PC-9 (cell line): ENCODE data around the gene MMP7.

ENCODE experiments used
- EZH2 ChIP-seq: fragments of 200-600 bp; sonication (generic); IDR thresholded peaks from 2 replicates; pipeline ENCODE4 v1.8.0; 2017; ENCODE audit warnings: antibody characterized with exemption, low read depth
- TF ChIP-seq, protein P1 (sequence below): fragments of 200-600 bp; sonication (generic); conservative IDR thresholded peaks from 2 replicates; pipeline ENCODE4 v1.6.1; 2017; ENCODE audit warnings: mixed run types, antibody characterized with exemption, mild to moderate bottlenecking, moderate library complexity

DNA sequence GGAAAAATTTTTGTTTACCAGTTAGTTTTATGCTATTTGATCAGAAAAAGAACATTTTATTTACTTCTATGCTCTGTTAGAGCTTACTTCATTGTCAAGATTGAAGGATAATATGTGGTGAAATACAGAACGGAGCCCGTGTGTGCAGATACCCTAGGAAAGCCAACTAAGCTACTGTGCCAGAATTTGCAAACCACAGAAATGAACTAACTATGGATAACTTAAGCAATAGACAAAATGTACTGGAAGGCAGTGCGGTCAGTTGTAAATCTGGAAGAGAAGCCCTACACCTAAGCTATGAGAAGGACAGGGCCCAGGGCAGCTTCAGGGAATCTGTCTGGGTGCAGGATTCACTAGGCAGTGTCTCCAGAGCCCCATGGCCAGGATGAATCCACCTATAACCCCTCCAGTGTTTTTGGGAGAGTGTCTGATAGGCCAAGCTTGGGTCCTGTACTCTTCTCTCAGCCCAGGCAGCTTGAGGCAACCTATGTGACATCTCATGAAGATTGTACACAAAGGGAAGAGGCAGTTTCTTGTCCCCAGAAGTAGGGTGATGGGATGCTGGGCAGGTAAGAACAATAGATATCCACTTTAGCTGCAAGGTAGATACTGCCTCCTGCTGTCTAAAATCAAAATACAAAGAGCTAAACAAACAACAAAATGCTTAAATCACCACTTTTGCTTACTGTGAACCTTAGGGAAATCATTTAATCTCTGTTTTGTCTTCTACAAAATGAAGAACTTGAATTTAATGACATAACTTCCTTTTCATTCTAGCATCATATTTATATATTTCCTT is 12.1 kb downstream of the MMP7 start:
- TF ChIP-seq, protein P1, sequence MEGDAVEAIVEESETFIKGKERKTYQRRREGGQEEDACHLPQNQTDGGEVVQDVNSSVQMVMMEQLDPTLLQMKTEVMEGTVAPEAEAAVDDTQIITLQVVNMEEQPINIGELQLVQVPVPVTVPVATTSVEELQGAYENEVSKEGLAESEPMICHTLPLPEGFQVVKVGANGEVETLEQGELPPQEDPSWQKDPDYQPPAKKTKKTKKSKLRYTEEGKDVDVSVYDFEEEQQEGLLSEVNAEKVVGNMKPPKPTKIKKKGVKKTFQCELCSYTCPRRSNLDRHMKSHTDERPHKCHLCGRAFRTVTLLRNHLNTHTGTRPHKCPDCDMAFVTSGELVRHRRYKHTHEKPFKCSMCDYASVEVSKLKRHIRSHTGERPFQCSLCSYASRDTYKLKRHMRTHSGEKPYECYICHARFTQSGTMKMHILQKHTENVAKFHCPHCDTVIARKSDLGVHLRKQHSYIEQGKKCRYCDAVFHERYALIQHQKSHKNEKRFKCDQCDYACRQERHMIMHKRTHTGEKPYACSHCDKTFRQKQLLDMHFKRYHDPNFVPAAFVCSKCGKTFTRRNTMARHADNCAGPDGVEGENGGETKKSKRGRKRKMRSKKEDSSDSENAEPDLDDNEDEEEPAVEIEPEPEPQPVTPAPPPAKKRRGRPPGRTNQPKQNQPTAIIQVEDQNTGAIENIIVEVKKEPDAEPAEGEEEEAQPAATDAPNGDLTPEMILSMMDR, result no peak
- no peak for TF ChIP-seq EZH2
